AML-193 (cell line): ENCODE measurements around the gene CYP17A1.
"Not testable (repeated sequence)": the region's sequence is repeated elsewhere in the genome, so short reads cannot be mapped to it uniquely, and the experiment has no call there.

Experiments
- DNase-seq, 2 experiments: peaks; one replicate each; lab custom pipeline; 2025; lab: John Stamatoyannopoulos, UW

Gene CYP17A1

DNA sequence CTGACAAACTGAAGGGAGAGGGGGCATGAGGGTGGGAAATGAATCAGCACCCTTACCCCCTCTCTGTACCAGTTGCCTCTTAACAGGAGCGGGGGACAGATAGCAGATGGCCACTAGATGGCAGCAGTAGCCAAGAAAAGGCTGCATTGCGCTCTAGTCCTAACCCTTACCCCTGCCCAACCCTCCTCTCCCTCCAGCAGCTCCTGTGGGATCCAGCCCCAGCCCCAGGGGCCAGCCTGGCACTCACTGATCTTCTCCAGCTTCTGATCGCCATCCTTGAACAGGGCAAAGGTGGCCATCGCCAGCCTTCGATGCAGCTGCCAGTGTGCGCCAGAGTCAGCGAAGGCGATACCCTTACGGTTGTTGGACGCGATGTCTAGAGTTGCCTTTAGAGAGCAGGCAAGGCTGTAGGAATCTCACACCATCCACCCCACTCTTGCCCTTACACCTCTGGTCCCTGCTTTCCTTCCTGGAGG, 2.2 kb downstream of the CYP17A1 start:
- DNase-seq, result peak; percentile 62 to 70

GRCh38 chr10:102834143-102834542, 3.1 kb downstream of the CYP17A1 start:
- DNase-seq, result no peak

- DNase-seq, result no peak
Observed at GRCh38 chr10:102832987-102833386, 4.2 kb downstream of the CYP17A1 start.

- DNase-seq, result no peak
Observed at GRCh38 chr10:102832248-102832647, 5.0 kb downstream of the CYP17A1 start.

DNA sequence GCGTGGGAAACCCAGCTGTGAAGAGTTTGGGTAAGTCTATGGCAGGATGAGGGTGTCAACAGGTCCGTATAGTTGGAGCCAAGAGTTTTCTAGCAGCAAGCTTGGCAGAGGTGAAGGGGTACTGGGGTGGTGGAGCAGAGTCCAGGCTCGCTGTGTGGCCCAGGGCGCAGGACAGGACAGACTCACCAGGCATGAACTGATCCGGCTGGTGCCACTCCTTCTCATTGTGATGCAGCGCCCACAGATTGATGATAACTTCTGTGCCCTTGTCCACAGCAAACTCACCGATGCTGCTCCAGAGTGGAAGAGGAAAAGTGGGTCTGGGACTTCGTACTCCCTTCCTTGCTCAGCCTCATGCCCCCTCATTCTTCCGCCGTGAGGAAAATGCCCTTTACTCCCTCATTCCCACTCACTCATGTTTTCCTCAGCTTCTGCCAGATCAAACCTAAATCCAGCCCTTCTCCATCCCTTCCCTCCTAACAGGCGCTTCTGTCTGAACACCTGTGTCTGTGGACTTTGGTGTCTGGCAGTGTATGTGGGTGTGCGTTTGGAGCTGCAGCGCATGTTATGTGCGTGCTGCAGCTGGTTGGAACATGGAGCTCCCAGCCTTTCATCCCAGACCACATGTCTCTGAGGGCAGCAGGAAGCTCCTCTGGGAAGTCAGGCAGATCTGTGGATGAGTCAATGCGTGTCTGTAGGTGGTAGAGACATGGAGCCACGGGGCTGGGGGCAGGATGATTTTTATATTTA, 5.7 kb downstream of the CYP17A1 start:
- no peak for DNase-seq

DNA sequence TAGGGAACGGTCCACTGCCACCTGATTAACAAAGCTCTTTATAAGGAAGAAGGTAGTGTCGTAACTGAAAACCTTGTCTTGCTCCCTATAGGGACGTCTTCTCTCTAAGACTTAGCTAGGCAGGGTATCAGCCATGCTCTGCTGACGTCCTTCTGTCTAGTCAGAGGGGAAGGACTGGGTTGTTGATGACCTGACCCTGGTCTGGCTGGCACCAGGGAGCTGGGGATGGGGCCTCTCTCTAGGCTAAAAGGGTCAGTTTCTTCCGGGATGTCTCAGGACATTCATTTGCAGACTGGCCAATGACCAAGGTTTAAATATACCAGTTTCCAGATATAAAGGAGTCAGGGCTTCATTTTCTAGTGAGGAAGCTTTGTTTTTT, 9.6 kb downstream of the CYP17A1 start:
- no peak for DNase-seq

DNA sequence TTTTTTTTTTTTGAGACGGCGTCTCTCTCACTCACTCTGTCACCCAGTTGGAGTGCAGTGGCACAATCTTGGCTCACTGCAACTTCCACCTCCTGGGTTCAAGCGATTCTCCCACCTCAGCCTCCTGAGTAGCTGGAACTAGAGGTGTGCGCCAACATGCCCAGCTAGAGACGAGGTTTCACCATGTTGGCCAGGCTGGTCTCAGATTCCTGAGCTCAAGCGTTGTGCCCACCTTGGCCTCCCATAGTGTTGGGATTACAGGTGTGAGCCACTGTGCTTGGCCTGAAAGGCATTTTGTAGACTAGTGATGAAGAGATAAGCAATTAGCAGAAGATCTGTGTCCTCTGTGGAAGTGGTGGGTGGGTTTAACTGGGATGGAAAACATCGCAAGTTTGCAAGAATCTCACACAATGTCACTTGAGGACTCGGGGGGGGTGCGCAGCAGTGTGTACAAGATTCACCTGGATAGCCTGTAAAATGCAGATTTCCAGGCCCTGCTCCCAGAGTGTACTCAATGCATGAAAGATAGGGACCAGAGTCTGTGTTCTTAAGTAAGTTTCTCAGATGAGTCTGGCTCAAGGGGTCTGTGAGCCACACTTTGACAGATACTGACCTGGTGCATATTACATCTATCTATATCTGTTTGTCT, 10.9 kb downstream of the CYP17A1 start:
- no peak for DNase-seq

- DNase-seq, result no peak
Observed at GRCh38 chr10:102824664-102825063, 12.5 kb downstream of the CYP17A1 start.

DNA sequence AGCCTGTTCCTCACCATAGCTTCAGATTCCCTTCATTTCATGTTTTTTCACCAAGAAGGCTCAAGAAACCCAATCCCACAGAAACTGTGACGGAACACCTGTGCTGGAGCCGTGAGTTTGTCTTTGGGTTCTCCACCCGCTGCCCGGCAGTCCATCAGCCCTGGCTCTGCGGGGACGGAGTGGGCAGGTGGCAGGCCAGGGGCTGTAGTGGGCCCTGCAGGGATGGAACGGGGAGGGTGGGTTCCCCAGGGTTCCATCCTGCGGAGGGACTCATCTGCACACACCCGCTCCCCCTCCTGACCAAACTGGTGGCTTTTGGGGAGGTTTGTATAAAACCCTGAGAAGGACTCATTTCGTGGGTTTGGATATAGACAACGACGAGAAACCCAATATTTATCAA, 15.0 kb downstream of the CYP17A1 start:
- DNase-seq, result no peak

GRCh38 chr10:102820008-102820407, 17.2 kb downstream of the CYP17A1 start:
- not testable (repeated sequence) for DNase-seq

DNA sequence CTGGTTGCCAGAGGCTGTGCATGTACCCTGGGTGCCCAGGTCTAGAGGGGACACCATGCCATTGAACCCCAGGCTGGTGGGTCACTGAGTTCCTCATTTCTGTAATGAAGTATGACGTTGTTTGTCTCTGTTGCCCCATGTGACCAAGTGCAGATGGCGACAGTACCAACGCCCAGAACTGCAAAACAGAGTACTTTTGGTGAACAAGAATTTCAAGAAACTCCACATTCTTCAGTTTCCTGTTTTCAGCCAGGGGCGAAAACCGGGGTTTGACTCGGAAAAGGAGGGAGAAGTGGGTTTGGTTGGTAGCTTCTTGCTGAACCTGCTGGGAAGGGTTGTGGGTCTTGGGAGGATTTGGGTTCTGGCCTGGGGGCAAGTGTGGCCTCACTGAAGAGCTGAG, 18.2 kb downstream of the CYP17A1 start:
- DNase-seq, result no peak

DNA sequence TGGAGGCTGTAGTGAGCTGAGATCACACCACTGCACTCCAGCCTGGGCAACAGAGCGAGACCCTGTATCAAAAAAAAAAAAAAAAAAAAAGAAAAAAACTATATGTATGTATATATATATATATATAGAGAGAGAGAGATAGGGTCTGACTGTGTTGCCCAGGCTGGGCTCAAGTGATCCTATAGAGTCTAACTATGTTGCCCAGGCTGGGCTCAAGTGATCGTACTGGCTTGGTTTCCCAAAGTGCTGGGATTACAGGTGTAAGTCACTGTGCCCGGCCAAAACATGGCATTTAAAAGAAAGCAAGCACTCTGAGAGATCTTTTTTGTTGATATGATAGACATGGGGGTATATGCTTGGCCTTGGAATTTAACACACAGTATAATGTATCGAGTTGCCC, 20.0 kb downstream of the CYP17A1 start:
- DNase-seq, result no peak

- DNase-seq, result peak; percentile 63 to 68
Observed at GRCh38 chr10:102815790-102816549, 21.2 kb downstream of the CYP17A1 start.

GRCh38 chr10:102814873-102815661, 22.1 kb downstream of the CYP17A1 start:
- no peak for DNase-seq

DNA sequence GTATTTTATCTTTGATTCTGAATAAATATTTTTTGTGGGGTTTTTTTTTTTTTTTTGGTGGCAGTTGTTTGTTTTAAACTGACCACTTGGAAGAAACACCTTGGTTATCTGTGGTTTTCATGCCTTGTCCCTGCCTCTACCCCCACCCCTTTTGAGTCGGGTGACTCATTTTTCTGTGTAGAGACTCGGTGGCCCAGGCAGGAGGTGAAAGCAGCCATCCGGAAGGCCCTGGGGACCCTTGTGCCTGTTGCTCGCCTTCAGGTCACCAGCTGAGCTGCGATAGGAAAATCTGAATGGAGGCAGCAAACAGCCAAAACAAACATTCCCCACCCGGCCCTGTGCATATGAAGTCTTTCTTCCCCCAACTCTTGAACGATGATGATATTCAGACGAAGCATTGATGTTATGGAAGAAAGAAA, 22.8 kb downstream of the CYP17A1 start:
- no peak for DNase-seq

DNA sequence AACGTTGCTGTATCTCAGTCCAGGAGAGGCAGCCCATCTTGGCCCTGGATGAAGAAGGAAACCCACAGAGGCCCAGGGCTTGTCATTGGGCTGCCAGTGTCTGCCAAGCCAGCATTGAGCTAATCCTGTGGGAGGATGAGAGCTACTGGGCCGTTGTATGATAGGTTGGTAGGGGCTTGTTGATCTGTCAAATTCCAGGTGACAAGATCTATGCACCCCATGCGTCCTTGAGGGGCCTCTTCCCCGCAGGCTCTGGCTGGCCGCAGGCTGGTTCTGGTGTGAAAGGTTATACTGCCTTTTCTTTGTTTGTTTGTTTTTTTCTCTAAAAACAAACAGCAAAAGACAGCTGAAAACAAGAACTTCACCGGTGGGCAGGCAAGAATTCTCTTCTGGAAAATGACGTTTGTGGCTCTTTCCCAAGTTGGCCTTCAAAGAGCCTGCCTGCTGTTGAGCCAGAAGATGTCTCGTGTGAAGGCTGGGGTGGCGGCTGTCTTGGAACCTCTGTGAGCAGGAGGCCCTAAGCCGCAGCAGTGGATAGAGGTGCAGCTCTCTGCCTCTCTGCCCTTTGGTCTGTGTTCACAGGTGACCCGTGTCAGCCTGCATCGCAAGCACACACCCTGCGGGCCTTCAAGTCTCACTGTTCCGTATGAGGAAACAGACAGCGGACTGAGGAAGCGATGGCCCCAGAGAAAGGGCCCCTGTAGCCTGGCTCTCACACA, 23.3 kb downstream of the CYP17A1 start:
- no peak for DNase-seq

- no peak for DNase-seq
Observed at GRCh38 chr10:102813017-102813541, 24.1 kb downstream of the CYP17A1 start.

- DNase-seq, result peak; percentile 77 to 79
Observed at GRCh38 chr10:102812231-102812876, 24.9 kb downstream of the CYP17A1 start.

- DNase-seq, result no peak
Observed at GRCh38 chr10:102811346-102811745, 25.9 kb downstream of the CYP17A1 start.

DNA sequence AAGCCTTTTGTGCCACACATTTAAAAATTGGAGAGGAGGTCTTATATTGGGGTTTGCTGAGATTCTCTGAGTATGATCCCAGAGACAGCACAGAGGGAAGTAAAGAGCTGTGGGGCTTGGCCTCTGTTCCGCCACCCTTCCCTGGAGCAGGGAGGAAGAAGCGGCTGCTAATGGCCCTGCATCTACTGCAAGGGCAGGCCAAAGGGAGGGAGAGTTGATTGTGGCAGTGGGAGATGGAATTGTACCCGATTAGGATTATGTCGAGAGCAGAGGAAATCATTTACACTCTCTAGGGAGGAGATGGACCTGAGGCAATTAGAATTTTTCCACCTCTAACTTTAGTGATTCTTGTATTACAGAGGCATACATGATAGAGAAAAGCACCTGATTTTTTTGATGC, 28.8 kb downstream of the CYP17A1 start:
- DNase-seq, result no peak
